ENCODE measurements around the gene CCDC122. TPM values are rescaled to one million over a fixed set of nuclear protein-coding genes. Genes with fewer than 3 reads are reported as not detected.

CCDC122 gene
- total RNA-seq = 10 to 100 TPM in 2 of 3 donors, 1 to 10 TPM in 1; 8.0 to 17.1 (median 10.9) TPM
- long read RNA-seq, donor 1, partial matches to known transcripts = 0 of 11 reads
- long read RNA-seq, donor 1, other reads (novel, unspliced or antisense) = 10 of 11 reads
- long read RNA-seq, donor 2, partial matches to known transcripts = 1 of 5 reads
- long read RNA-seq, donor 2, other reads (novel, unspliced or antisense) = 4 of 5 reads

GRCh38 chr13:43878892-43879754 is at the start of gene CCDC122:
Gene CCDC122 (minus strand): TSS chr13:43879740. CDS start chr13:43869376, 10,364 bp downstream.
- intact Hi-C loops (cut with DNase I, micrococcal nuclease) = loop anchor here in 1 of 2 donors (10.0 kb wide), 1 partner anchor 894 kb away; no protein-coding TSS in a partner anchor
- ATAC-seq = peak; percentile 93
- no peaks in the 10 kb centered on the region for H3K9me3 ChIP-seq
- no peaks in the 10 kb centered on the region for H3K36me3 ChIP-seq (ENCODE audit: low read depth)
- H3K4me3 ChIP-seq = peak within 1 kb of the TSS; percentile 83
- TF ChIP-seq CTCF (IDR thresholded peaks at IDR 0.05) = no peak
- peak; percentile 84 to 93 (median 91) for DNase-seq
- peaks cover 9% of the 10 kb centered on the region for H3K4me1 ChIP-seq (ENCODE audit: low read depth)

GRCh38 chr13:43924549-43925245 is 45.2 kb upstream of the CCDC122 start:
- no peaks in the 10 kb centered on the region for H3K4me1 ChIP-seq (ENCODE audit: low read depth)
- no peaks in the 10 kb centered on the region for H3K36me3 ChIP-seq (ENCODE audit: low read depth)
- DNase-seq = no peak
- intact Hi-C loops (cut with DNase I, micrococcal nuclease) = no loop called here
- no peak overlapping the region for H3K4me3 ChIP-seq
- ATAC-seq = no peak
- TF ChIP-seq CTCF (IDR thresholded peaks at IDR 0.05) = no peak
- H3K9me3 ChIP-seq = no peaks in the 10 kb centered on the region

GRCh38 chr13:43920965-43921674 is 41.6 kb upstream of the CCDC122 start:
- no peak overlapping the region for H3K4me3 ChIP-seq
- intact Hi-C loops (cut with DNase I, micrococcal nuclease) = no loop called here
- TF ChIP-seq CTCF (IDR thresholded peaks at IDR 0.05) = no peak
- no peaks in the 10 kb centered on the region for H3K4me1 ChIP-seq (ENCODE audit: low read depth)
- no peaks in the 10 kb centered on the region for H3K9me3 ChIP-seq
- ATAC-seq = peak; percentile 59
- no peak for DNase-seq
- no peaks in the 10 kb centered on the region for H3K36me3 ChIP-seq (ENCODE audit: low read depth)

- no peak for ATAC-seq
- Histone ChIP-seq H3K9me3 (no peaks in the 10 kb centered on the region), H3K36me3 (ENCODE audit: low read depth) (no peaks in the 10 kb centered on the region), H3K4me3 (no peak overlapping the region), H3K4me1 (ENCODE audit: low read depth) (no peaks in the 10 kb centered on the region)
- no peak for DNase-seq
- no peak for TF ChIP-seq CTCF (IDR thresholded peaks at IDR 0.05)
- intact Hi-C loops (cut with DNase I, micrococcal nuclease) = loop anchor here (10.0 kb wide), 2 partner anchors 106 to 126 kb away; no protein-coding TSS in a partner anchor
These were observed 39.1 kb upstream of the CCDC122 start for GRCh38 chr13:43918636-43919035.

- DNase-seq = no peak
- TF ChIP-seq CTCF (IDR thresholded peaks at IDR 0.05) = no peak
- no peaks in the 10 kb centered on the region for H3K36me3 ChIP-seq (ENCODE audit: low read depth)
- H3K4me1 ChIP-seq (ENCODE audit: low read depth) = no peaks in the 10 kb centered on the region
- no peak overlapping the region for H3K4me3 ChIP-seq
- intact Hi-C loops (cut with DNase I, micrococcal nuclease) = loop anchor here (10.0 kb wide), 2 partner anchors 108 to 128 kb away; no protein-coding TSS in a partner anchor
- ATAC-seq = no peak
- no peaks in the 10 kb centered on the region for H3K9me3 ChIP-seq
These were observed 37.3 kb upstream of the CCDC122 start for GRCh38 chr13:43916828-43917227.

All from mucosa of descending colon (tissue), 3 donors.